Thyroid gland (tissue), 4 donors: Measurements from ENCODE around the gene MPPE1. TPM values are rescaled to one million over a fixed set of nuclear protein-coding genes. Genes with fewer than 3 reads are reported as not detected.

Experiments used
- DNase-seq, 2 donors: peaks; one replicate each; pipeline ENCODE4 v3.0.0-alpha.2; 2019
- H3K27ac ChIP-seq, 3 donors: fragments of 200-600 bp; sonication (generic); 1 replicate in 2 of 3; 2 replicates in 1 of 3; pipeline ENCODE4 v1.5.1; 2016 to 2019; ENCODE audit warnings: mild to moderate bottlenecking in 1 of 3, moderate library complexity in 1 of 3
- H3K27me3 ChIP-seq: fragments of 200-600 bp; sonication (generic); one replicate; pipeline ENCODE4 v1.5.1; 2019
- H3K36me3 ChIP-seq, 2 donors: fragments of 200-600 bp; sonication (generic); one replicate each; pipeline ENCODE4 v1.5.1; 2016 to 2019
- H3K4me1 ChIP-seq, 2 donors: fragments of 200-600 bp; sonication (generic); one replicate each; pipeline ENCODE4 v1.5.1; 2017 to 2019
- H3K4me3 ChIP-seq, 3 donors: fragments of 200-600 bp; sonication (generic); replicated peaks in 1 of 3; 1 replicate in 2 of 3; 2 replicates in 1 of 3; pipeline ENCODE4 v1.5.1; 2016; ENCODE audit warnings: mild to moderate bottlenecking in 1 of 3
- H3K9me3 ChIP-seq: fragments of 200-600 bp; sonication (generic); one replicate; pipeline ENCODE4 v1.5.1; 2017
- POLR2A ChIP-seq, 2 donors: fragments of 450-650 bp; IDR thresholded peaks; one replicate each; pipeline ENCODE4 v1.6.1; 2017; ENCODE audit warnings: antibody characterized with exemption in 2 of 2, mild to moderate bottlenecking in 2 of 2, moderate library complexity in 1 of 2
- WGBS, 2 donors: methylation state at CpG; one replicate each; pipeline ENCODE4 v1.1.5; 2017; 5-methylcytosine and 5-hydroxymethylcytosine counted together
- intact Hi-C: fragments of 100-400 bp; cut with DNase I; formaldehyde crosslinking; loops from one replicate; pipeline ENCODE4 v1.15.1; 2023
- total RNA-seq, 4 donors: library from RNA; depleted of rRNA; stranded (reverse); fragments of >200 nt; gene quantifications; one replicate each; pipeline ENCODE4 v1.2.3, GENCODE V29; 2016
- TF ChIP-seq, protein P1 (sequence below), 6 experiments: fragments of 200-600 bp in 3 of 6; fragments of 450-650 bp in 3 of 6; sonication (generic) in 3 of 6; IDR thresholded peaks; one replicate each; pipeline ENCODE4 v1.5.1; 2016 to 2019; ENCODE audit warnings: antibody characterized with exemption in 6 of 6, mild to moderate bottlenecking in 2 of 6, inconsistent platforms in 1 of 6, moderate library complexity in 1 of 6

MPPE1 gene
- total RNA-seq, 4 donors from 2014 or later, result 50.0 to 111 (median 76.7) TPM

DNA sequence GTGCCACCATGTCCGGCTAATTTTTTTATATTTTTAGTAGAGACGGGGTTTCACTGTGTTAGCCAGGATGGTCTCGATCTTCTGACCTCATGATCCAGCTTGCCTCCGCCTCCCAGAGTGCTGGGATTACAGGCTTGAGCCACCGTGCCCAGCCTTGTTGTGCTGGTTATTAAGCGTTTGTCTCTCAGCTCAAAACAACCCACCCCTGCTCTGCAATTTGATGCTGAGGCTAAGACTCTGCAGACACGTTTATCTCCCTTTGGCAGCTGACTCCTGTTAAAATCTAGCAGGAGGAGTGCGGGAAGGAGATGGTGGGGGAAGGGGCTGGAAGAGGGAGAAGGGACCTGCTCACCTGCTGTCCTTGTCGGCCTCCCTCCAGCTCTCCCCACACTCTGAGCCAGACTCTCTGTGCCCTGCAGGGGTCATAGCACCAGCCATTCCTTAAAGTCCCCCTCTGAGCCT is 43.3 kb upstream of the MPPE1 start:
- no peak overlapping the region for H3K4me3 ChIP-seq
- WGBS, 2 donors, result 78 to 84% methylated on average over 9 of the region's 9 CpGs
- no peaks in the 10 kb centered on the region for H3K9me3 ChIP-seq
- no peaks in the 10 kb centered on the region for H3K27me3 ChIP-seq
- DNase-seq, result no peak
- H3K4me1 ChIP-seq, result peaks cover 16 to 34% of the 10 kb centered on the region in 2 donors
- no peaks in the 10 kb centered on the region for H3K36me3 ChIP-seq
- no peak overlapping the region for H3K27ac ChIP-seq
- intact Hi-C loops, result no loop called here
- TF ChIP-seq, protein P1, sequence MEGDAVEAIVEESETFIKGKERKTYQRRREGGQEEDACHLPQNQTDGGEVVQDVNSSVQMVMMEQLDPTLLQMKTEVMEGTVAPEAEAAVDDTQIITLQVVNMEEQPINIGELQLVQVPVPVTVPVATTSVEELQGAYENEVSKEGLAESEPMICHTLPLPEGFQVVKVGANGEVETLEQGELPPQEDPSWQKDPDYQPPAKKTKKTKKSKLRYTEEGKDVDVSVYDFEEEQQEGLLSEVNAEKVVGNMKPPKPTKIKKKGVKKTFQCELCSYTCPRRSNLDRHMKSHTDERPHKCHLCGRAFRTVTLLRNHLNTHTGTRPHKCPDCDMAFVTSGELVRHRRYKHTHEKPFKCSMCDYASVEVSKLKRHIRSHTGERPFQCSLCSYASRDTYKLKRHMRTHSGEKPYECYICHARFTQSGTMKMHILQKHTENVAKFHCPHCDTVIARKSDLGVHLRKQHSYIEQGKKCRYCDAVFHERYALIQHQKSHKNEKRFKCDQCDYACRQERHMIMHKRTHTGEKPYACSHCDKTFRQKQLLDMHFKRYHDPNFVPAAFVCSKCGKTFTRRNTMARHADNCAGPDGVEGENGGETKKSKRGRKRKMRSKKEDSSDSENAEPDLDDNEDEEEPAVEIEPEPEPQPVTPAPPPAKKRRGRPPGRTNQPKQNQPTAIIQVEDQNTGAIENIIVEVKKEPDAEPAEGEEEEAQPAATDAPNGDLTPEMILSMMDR (IDR thresholded peaks at IDR 0.05), result no peak
- TF ChIP-seq POLR2A (IDR thresholded peaks at IDR 0.05), result no peak

DNA sequence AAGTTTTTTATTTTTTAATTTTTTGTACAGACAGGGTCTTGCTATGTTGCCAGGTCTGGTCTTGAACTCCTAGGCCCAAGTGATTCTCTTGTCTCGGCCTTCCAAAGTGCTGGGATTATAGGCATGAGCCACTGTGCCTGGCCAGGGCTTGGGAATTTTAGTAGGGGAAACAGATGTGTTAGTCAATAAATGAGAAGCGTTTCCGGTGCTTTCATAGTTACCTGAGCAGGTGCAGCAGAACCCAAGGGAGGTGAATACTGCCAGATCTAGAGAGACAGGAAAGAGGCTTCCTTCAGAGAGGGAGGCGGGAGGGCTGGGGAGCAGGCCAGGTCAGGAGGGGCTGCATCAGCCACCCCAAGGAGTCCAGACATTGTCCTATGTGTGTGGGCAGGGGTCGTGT is 42.7 kb upstream of the MPPE1 start:
- no peak overlapping the region for H3K27ac ChIP-seq
- WGBS, 2 donors, result 76 to 86% methylated on average over 5 of the region's 5 CpGs

DNA sequence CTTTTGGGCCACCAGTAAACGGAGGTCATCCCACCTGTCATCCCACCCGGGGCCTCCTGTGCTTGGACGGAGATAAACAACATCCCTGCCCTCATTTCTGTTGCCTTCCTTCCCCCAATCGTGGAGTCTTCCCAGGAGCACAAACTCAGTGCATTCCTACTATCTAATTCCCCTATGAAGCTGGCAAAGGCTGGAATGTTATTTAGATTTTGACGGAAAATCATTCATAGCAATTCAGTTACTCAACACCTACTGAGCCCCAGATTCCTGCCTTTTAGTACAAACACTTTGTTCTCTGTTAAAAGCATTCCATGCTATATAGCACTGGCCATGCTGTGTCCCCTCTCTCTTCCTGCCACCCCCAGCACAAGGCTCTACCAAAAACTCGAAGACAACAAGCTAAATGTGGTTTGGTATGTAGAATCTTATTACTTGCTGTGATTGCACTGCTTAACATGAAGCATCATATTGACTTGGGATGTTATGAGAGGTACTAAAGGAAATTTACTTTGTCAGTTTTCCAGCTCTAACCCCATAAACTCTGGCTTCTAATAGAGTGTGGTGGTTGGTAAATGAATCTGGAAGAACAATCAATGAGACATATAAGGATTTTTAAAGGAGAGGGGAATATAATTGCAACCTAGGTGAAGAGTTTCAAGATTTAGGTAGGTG is 40.9 kb upstream of the MPPE1 start:
- no peak overlapping the region for H3K27ac ChIP-seq
- WGBS, 2 donors, result 80 to 87% methylated on average over 6 of the region's 6 CpGs
- no peaks in the 10 kb centered on the region for H3K9me3 ChIP-seq
- TF ChIP-seq, protein P1 (IDR thresholded peaks at IDR 0.05), result no peak
- TF ChIP-seq POLR2A (IDR thresholded peaks at IDR 0.05), result no peak
- DNase-seq, result no peak
- no peak overlapping the region for H3K4me3 ChIP-seq
- H3K36me3 ChIP-seq, result no peaks in the 10 kb centered on the region
- intact Hi-C loops, result no loop called here
- H3K4me1 ChIP-seq, result peaks cover 10 to 34% of the 10 kb centered on the region in 2 donors
- H3K27me3 ChIP-seq, result no peaks in the 10 kb centered on the region

More for the DNA sequence above, 42.7 kb upstream of the MPPE1 start:
- H3K4me1 ChIP-seq, result peaks cover 17 to 40% of the 10 kb centered on the region in 2 donors
- no peaks in the 10 kb centered on the region for H3K9me3 ChIP-seq
- H3K27me3 ChIP-seq, result no peaks in the 10 kb centered on the region
- H3K36me3 ChIP-seq, result no peaks in the 10 kb centered on the region
- H3K4me3 ChIP-seq, result no peak overlapping the region
- TF ChIP-seq, protein P1 (IDR thresholded peaks at IDR 0.05), result no peak
- TF ChIP-seq POLR2A (IDR thresholded peaks at IDR 0.05), result no peak
- intact Hi-C loops, result no loop called here
- no peak for DNase-seq

DNA sequence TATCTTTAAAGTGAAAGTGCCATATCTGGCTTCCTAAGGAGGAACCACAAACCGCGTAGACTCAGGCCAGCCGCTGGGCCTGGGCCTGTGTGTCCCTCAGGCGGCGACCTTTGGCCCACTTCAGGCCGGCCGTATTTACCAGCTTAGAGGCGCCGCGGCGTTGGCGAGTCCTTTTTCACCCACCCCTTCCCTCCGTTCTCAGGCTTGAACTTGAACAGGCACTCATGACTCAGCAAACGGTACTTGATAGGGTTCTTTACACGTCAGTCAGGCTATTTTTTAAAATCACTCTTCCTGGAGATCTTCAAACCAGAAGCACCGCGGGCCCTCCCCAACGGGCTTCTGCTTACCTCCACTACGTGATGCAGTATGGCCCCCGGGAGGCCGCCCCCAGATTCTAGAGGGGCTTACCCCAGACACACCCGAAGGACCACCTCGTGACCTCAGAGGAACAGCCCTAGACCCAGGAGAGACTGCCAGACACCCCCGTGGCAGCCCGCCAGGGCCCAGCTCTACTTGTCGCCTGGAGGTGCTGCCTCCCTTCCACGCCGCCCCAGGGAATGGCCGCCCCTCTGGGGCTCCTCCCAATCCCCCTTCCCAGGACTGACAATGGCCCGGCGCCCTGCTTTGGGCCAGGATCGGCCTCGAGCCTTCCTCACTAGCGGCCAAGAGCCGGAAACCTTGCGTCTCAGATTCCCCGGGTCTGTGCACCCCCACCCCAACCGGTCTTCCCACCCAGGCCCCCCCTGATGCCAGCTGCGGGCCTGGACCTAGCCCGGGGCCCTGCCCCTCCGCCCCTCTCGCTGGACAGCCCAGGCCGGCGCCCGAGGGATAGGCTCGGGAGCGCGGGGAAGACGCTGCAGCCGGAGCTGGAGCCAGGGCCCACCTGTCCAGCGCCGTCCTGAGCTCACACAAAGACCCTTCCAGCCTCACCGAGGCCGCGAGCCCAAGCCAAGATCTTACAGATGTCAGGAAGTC is 39.4 kb upstream of the MPPE1 start:
- 10% methylated on average over 34 to 43 of the region's 55 CpGs for WGBS, 2 donors
- intact Hi-C loops, result no loop called here
- H3K27ac ChIP-seq, result peak overlapping the region; percentile 90 to 98 (median 92)

More for the DNA sequence above, 39.4 kb upstream of the MPPE1 start:
- DNase-seq, result peak; percentile 96 to 98
- Histone ChIP-seq H3K4me1 (peaks cover 10 to 31% of the 10 kb centered on the region in 2 donors), H3K27me3 (no peaks in the 10 kb centered on the region), H3K4me3 (peak overlapping the region; percentile 12 to 34 (median 15)), H3K9me3 (no peaks in the 10 kb centered on the region), H3K36me3 (no peaks in the 10 kb centered on the region)
- TF ChIP-seq, protein P1 (IDR thresholded peaks at IDR 0.05), result no peak
- peak; percentile 28 to 84 for TF ChIP-seq POLR2A (IDR thresholded peaks at IDR 0.05)
